ENCODE data around the gene ITPR3.

ITPR3 gene

GRCh38 chr6:33640361-33640760, 19.2 kb downstream of the ITPR3 start:
- DNase-seq: no peak

- DNase-seq: no peak
Measured at GRCh38 chr6:33641144-33641543, 20.0 kb downstream of the ITPR3 start.

- DNase-seq: no peak
Measured at GRCh38 chr6:33641602-33642001, 20.5 kb downstream of the ITPR3 start.

GRCh38 chr6:33642897-33643296, 21.8 kb downstream of the ITPR3 start:
- no peak for DNase-seq

- DNase-seq: no peak
Measured at GRCh38 chr6:33651403-33651802, 30.3 kb downstream of the ITPR3 start.

- no peak for DNase-seq
Measured at GRCh38 chr6:33652002-33652401, 30.9 kb downstream of the ITPR3 start.

- no peak for DNase-seq
Measured at GRCh38 chr6:33654831-33655554, 33.9 kb downstream of the ITPR3 start.

GRCh38 chr6:33656844-33657243, 35.7 kb downstream of the ITPR3 start:
- no peak for DNase-seq

- DNase-seq: no peak
Measured at GRCh38 chr6:33658982-33659689, 38.0 kb downstream of the ITPR3 start.

GRCh38 chr6:33659986-33660385, 38.9 kb downstream of the ITPR3 start:
- no peak for DNase-seq

GRCh38 chr6:33661106-33661838, 40.1 kb downstream of the ITPR3 start:
- DNase-seq: no peak

GRCh38 chr6:33662318-33662717, 41.2 kb downstream of the ITPR3 start:
- DNase-seq: no peak

- no peak for DNase-seq
Measured at GRCh38 chr6:33663028-33663427, 41.9 kb downstream of the ITPR3 start.

GRCh38 chr6:33663727-33664449, 42.8 kb downstream of the ITPR3 start:
- no peak for DNase-seq

- no peak for DNase-seq
Measured at GRCh38 chr6:33664506-33665057, 43.5 kb downstream of the ITPR3 start.

GRCh38 chr6:33665957-33666356, 44.8 kb downstream of the ITPR3 start:
- no peak for DNase-seq

GRCh38 chr6:33667072-33667471, 46.0 kb downstream of the ITPR3 start:
- no peak for DNase-seq

GRCh38 chr6:33667776-33668175, 46.7 kb downstream of the ITPR3 start:
- DNase-seq: no peak

GRCh38 chr6:33668328-33668727, 47.2 kb downstream of the ITPR3 start:
- no peak for DNase-seq

- DNase-seq: no peak
Measured at GRCh38 chr6:33668914-33669313, 47.8 kb downstream of the ITPR3 start.

- no peak for DNase-seq
Measured at GRCh38 chr6:33670086-33670660, 49.1 kb downstream of the ITPR3 start.

GRCh38 chr6:33670971-33671743, 50.0 kb downstream of the ITPR3 start:
- DNase-seq: no peak

Data from bone marrow (tissue), 2 donors.